Peyer's patch (tissue), 4 donors: ENCODE data around the gene IMPA2.

Experiments
- CTCF ChIP-seq, 6 experiments: fragments of 450-650 bp in 4 of 6; fragments of 200-600 bp in 2 of 6; sonication (generic) in 1 of 6; IDR thresholded peaks; one replicate each; pipeline ENCODE4 v1.5.1; 2017 to 2019; ENCODE audit warnings: antibody characterized with exemption in 6 of 6, mild to moderate bottlenecking in 3 of 6, moderate library complexity in 1 of 6
- POLR2A ChIP-seq, 2 donors: fragments of 450-650 bp; IDR thresholded peaks; one replicate each; pipeline ENCODE4 v1.5.1; 2017; ENCODE audit warnings: antibody characterized with exemption in 2 of 2, mild to moderate bottlenecking in 2 of 2, moderate library complexity in 2 of 2

GRCh38 chr18:12038082-12038638, 56.9 kb downstream of the IMPA2 start:
- no peak for TF ChIP-seq CTCF (IDR thresholded peaks at IDR 0.05)
- TF ChIP-seq POLR2A (IDR thresholded peaks at IDR 0.05) = no peak
